ENCODE data around the gene CBLC.

GRCh38 chr19:44770550-44771257 is 7.0 kb upstream of the CBLC start:
- TF ChIP-seq POLR2AphosphoS5 (IDR thresholded peaks at IDR 0.05; ENCODE audit: borderline replicate concordance, low read depth, low read length) (no peak), EZH2 (IDR thresholded peaks at IDR 0.05) (no peak), FOXP2 (optimal IDR thresholded peaks at IDR 0.05; ENCODE audit: control extremely low read depth, extremely low read length, insufficient read depth) (no peak)

Data from SK-N-MC (cell line).